DMS114 treated with DMSO at 0.1 percent for 48 hours (cell line): ENCODE results near the gene TBC1D9B.
A peak's percentile ranks its signal among the peaks of the same experiment; 100 is the strongest.

Source experiments
- DNase-seq: peaks from one replicate; lab custom pipeline; 2025; ENCODE audit not compliant: unreplicated experiment; lab: John Stamatoyannopoulos, UW

TBC1D9B gene

GRCh38 chr5:179870403-179870903 lies 37.2 kb downstream of the TBC1D9B start:
- no peak for DNase-seq

- DNase-seq, result no peak
Observed at GRCh38 chr5:179869641-179870402, 37.9 kb downstream of the TBC1D9B start.

GRCh38 chr5:179869101-179869500 lies 38.6 kb downstream of the TBC1D9B start:
- DNase-seq, result no peak

- no peak for DNase-seq
Observed at GRCh38 chr5:179868541-179868940, 39.2 kb downstream of the TBC1D9B start.

- no peak for DNase-seq
Observed at GRCh38 chr5:179867476-179867875, 40.2 kb downstream of the TBC1D9B start.

GRCh38 chr5:179867079-179867465 lies 40.6 kb downstream of the TBC1D9B start:
- DNase-seq, result no peak

GRCh38 chr5:179866241-179867078 lies 41.2 kb downstream of the TBC1D9B start:
- DNase-seq, result no peak

GRCh38 chr5:179865491-179866240 lies 42.0 kb downstream of the TBC1D9B start:
- DNase-seq, result no peak

- DNase-seq, result no peak
Observed at GRCh38 chr5:179864686-179865085, 43.0 kb downstream of the TBC1D9B start.

GRCh38 chr5:179863449-179864085 lies 44.1 kb downstream of the TBC1D9B start:
- DNase-seq, result no peak

GRCh38 chr5:179862891-179863290 lies 44.8 kb downstream of the TBC1D9B start:
- no peak for DNase-seq

GRCh38 chr5:179862296-179862695 lies 45.4 kb downstream of the TBC1D9B start:
- no peak for DNase-seq

GRCh38 chr5:179860301-179860700 lies 47.4 kb downstream of the TBC1D9B start:
- peak; percentile 27 for DNase-seq

- DNase-seq, result peak; percentile 95
Observed at GRCh38 chr5:179858586-179859427, 48.9 kb downstream of the TBC1D9B start, which contains the start of gene MRNIP. Gene MRNIP (minus strand): TSS chr5:179858817. CDS start chr5:179858796, 21 bp downstream.

GRCh38 chr5:179858241-179858585 lies 49.5 kb downstream of the TBC1D9B start:
- no peak for DNase-seq

GRCh38 chr5:179854356-179854755 lies 53.3 kb downstream of the TBC1D9B start:
- no peak for DNase-seq

- no peak for DNase-seq
Observed at GRCh38 chr5:179852993-179853547, 54.6 kb downstream of the TBC1D9B start.

- no peak for DNase-seq
Observed at GRCh38 chr5:179841621-179842020, 66.1 kb downstream of the TBC1D9B start.

GRCh38 chr5:179840766-179841165 lies 66.9 kb downstream of the TBC1D9B start:
- DNase-seq, result no peak

GRCh38 chr5:179840321-179840720 lies 67.4 kb downstream of the TBC1D9B start:
- DNase-seq, result no peak
